Mesothelial cell of epicardium (in vitro differentiated cells): ENCODE measurements around the gene CYLD. TPM values are rescaled to one million over a fixed set of nuclear protein-coding genes. Genes with fewer than 3 reads are reported as not detected.

Source experiments
- DNase-seq, 2 experiments: peaks; one replicate each; pipeline ENCODE4 v3.0.0; 2021; ENCODE audit warnings: low spot score in 2 of 2; ENCODE audit not compliant: unreplicated experiment in 2 of 2
- H3K27ac Mint-ChIP-seq: 2 replicates; pipeline ENCODE4 v1.8.0; 2021; ENCODE audit warnings: mixed read lengths
- H3K27me3 Mint-ChIP-seq: 2 replicates; pipeline ENCODE4 v1.8.0; 2021; ENCODE audit warnings: low read depth, mixed read lengths
- H3K36me3 Mint-ChIP-seq: 2 replicates; pipeline ENCODE4 v1.8.0; 2021; ENCODE audit warnings: mixed read lengths
- H3K4me1 Mint-ChIP-seq: 2 replicates; pipeline ENCODE4 v1.8.0; 2021; ENCODE audit warnings: mixed read lengths
- H3K4me3 Mint-ChIP-seq: 2 replicates; pipeline ENCODE4 v1.8.0; 2021; ENCODE audit warnings: mild to moderate bottlenecking, moderate library complexity, mixed read lengths
- H3K9me3 Mint-ChIP-seq: 2 replicates; pipeline ENCODE4 v1.8.0; 2021; ENCODE audit warnings: mixed read lengths
- total RNA-seq: library from RNA; stranded (reverse); gene quantifications from 3 replicates; pipeline ENCODE4 v1.2.1, GENCODE V29; 2021
- TF ChIP-seq, protein P1 (sequence below): fragments of 200-600 bp; sonication (generic); IDR thresholded peaks from one replicate; pipeline ENCODE4 v1.5.0; 2021; ENCODE audit warnings: antibody characterized with exemption; ENCODE audit not compliant: unreplicated experiment

The CYLD gene
- total RNA-seq, 1 donor from 2014 or later, result 20.6 TPM

DNA sequence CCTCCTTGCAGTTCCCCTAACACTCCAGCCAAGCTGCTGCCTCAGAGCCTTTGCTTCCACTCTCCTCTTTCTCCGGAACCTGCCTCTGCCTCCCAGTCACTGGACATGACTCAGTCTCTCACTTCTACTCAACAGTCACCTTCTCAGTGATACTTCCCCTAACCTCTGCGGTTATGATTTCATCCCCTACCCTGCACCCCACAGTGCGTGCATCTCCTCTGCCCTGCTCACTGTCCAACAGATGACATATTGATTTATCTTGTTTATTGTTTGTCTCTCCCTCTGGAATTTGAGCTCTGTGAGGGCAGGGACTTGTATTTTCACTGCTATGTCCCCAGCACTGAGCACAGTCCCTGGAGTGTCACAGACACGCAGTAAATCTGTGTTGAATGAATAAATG is 100.7 kb downstream of the CYLD start:
- H3K4me1 Mint-ChIP-seq, result no peaks in the 10 kb centered on the region
- H3K27me3 Mint-ChIP-seq, result peaks cover 62% of the 10 kb centered on the region
- no peaks in the 10 kb centered on the region for H3K9me3 Mint-ChIP-seq
- no peaks in the 10 kb centered on the region for H3K36me3 Mint-ChIP-seq
- TF ChIP-seq, protein P1, sequence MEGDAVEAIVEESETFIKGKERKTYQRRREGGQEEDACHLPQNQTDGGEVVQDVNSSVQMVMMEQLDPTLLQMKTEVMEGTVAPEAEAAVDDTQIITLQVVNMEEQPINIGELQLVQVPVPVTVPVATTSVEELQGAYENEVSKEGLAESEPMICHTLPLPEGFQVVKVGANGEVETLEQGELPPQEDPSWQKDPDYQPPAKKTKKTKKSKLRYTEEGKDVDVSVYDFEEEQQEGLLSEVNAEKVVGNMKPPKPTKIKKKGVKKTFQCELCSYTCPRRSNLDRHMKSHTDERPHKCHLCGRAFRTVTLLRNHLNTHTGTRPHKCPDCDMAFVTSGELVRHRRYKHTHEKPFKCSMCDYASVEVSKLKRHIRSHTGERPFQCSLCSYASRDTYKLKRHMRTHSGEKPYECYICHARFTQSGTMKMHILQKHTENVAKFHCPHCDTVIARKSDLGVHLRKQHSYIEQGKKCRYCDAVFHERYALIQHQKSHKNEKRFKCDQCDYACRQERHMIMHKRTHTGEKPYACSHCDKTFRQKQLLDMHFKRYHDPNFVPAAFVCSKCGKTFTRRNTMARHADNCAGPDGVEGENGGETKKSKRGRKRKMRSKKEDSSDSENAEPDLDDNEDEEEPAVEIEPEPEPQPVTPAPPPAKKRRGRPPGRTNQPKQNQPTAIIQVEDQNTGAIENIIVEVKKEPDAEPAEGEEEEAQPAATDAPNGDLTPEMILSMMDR, result no peak
- no peak overlapping the region for H3K4me3 Mint-ChIP-seq
- no peak for DNase-seq
- H3K27ac Mint-ChIP-seq, result no peak overlapping the region

DNA sequence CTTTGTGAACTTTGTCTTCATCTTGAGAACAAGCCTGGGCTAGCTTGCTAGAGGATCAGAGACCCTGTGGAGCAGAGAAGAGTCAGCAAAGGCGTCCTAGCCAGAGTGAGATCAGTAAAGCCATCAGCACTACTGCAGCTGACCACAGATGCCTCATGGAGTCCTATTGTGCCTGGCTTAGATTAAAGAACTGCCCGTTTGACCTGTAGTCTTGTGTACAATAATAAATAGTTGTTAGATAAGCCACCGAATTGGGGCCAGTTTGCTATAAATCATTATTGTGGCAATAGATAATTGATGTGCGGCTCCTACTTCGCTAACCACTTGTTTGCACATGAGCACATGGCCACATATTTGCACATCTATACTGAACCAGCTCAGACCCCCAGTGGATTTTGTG is 103.0 kb downstream of the CYLD start:
- TF ChIP-seq, protein P1, result no peak
- DNase-seq, result no peak
- Mint-ChIP-seq H3K9me3 (no peaks in the 10 kb centered on the region), H3K27me3 (peaks cover 70% of the 10 kb centered on the region), H3K36me3 (no peaks in the 10 kb centered on the region), H3K4me3 (no peak overlapping the region), H3K27ac (no peak overlapping the region), H3K4me1 (no peaks in the 10 kb centered on the region)

DNA sequence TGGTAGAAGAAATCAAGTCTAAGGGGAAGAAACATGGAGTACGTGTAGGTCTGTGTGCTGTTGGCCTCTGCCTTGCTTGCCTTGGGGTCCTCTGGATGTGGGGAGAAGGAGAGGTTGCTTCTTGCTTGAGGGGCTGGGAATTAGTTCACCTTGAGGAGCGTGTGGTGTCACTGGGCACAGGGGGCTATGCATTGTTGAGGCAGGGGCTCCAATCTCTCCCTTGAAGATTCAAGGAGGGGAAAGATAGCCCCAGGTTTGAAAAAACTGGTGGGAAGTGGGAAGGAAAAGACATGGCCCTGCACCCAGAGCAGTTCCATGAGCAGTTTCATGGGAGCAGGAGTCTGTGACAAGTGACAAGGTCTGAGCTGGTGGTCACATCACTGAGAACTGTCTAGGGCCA is 103.4 kb downstream of the CYLD start:
- no peak overlapping the region for H3K27ac Mint-ChIP-seq
- DNase-seq, result no peak
- H3K4me3 Mint-ChIP-seq, result no peak overlapping the region
- H3K9me3 Mint-ChIP-seq, result no peaks in the 10 kb centered on the region
- peaks cover 66% of the 10 kb centered on the region for H3K27me3 Mint-ChIP-seq
- no peaks in the 10 kb centered on the region for H3K36me3 Mint-ChIP-seq
- H3K4me1 Mint-ChIP-seq, result no peaks in the 10 kb centered on the region
- TF ChIP-seq, protein P1, result no peak

DNA sequence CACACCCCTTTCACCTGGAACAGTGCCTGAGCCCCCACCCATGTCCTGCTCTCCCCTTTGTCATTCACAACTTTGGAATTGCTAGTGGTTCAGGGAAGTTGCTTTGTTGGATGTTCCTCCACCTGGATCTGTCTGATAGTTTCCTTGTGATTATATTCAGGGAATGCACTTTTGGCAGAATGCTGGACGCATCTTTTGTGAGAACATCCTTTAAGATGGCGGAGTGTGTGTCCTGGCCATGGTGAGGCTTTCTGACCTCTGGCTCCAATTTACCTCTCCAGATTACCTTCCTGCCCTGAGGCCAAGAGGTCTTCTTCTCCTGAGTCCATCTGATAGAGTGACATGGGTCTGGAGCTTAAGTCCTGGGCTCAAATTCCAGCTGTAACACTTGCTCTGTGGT is 104.6 kb downstream of the CYLD start:
- H3K4me1 Mint-ChIP-seq, result no peaks in the 10 kb centered on the region
- H3K4me3 Mint-ChIP-seq, result no peak overlapping the region
- TF ChIP-seq, protein P1, result no peak
- H3K36me3 Mint-ChIP-seq, result no peaks in the 10 kb centered on the region
- H3K27ac Mint-ChIP-seq, result no peak overlapping the region
- peaks cover 66% of the 10 kb centered on the region for H3K27me3 Mint-ChIP-seq
- no peaks in the 10 kb centered on the region for H3K9me3 Mint-ChIP-seq
- no peak for DNase-seq

DNA sequence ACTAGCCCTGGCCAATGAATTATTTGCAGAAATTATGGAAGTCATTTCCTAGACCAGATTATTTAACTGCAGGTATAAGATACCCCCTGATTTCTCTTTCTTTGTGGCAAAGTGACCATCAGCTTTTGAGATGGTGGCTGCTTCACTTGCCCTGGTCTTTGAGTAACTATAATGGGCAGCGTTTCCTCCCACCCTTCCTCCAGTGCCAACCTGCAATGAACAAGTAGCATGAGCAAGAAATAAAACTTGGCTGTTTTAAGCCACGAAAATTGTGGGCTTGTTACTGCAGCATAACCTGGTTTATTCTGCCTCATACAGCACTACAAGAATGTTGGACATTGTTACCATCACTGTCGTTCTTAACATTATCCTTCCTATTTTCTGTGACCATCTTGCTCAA is 105.3 kb downstream of the CYLD start:
- no peaks in the 10 kb centered on the region for H3K4me1 Mint-ChIP-seq

More for the DNA sequence above, 105.3 kb downstream of the CYLD start:
- Mint-ChIP-seq H3K9me3 (no peaks in the 10 kb centered on the region), H3K27me3 (peaks cover 64% of the 10 kb centered on the region), H3K4me3 (no peak overlapping the region), H3K27ac (no peak overlapping the region), H3K36me3 (no peaks in the 10 kb centered on the region)
- TF ChIP-seq, protein P1, result no peak
- DNase-seq, result no peak
